Ishikawa (cell line): ENCODE measurements around the gene FAM184B.

Source experiments
- CEBPB ChIP-seq: IDR thresholded peaks from 2 replicates; pipeline ENCODE4 v1.6.1; 2012
- CREB1 ChIP-seq: IDR thresholded peaks from 2 replicates; pipeline ENCODE4 v1.6.1; 2012; ENCODE audit warnings: low read depth
- EGR1 ChIP-seq: IDR thresholded peaks from 2 replicates; pipeline ENCODE4 v1.6.1; 2012
- EP300 ChIP-seq: IDR thresholded peaks from 2 replicates; pipeline ENCODE4 v1.6.1; 2012; ENCODE audit warnings: borderline replicate concordance
- FOXM1 ChIP-seq: IDR thresholded peaks from 2 replicates; pipeline ENCODE4 v1.6.1; 2012; ENCODE audit warnings: low read depth, borderline replicate concordance
- MAX ChIP-seq: IDR thresholded peaks from 2 replicates; pipeline ENCODE4 v1.6.1; 2012
- NFIC ChIP-seq: IDR thresholded peaks from 2 replicates; pipeline ENCODE4 v1.6.1; 2012
- RAD21 ChIP-seq: IDR thresholded peaks from 2 replicates; pipeline ENCODE4 v1.6.1; 2012; ENCODE audit warnings: low read depth
- REST ChIP-seq: IDR thresholded peaks from 2 replicates; pipeline ENCODE4 v1.6.1; 2012; ENCODE audit warnings: low read depth, mild to moderate bottlenecking
- TAF1 ChIP-seq: IDR thresholded peaks from 2 replicates; pipeline ENCODE4 v1.6.1; 2012; ENCODE audit warnings: low read depth, mild to moderate bottlenecking
- TCF12 ChIP-seq: IDR thresholded peaks from 2 replicates; pipeline ENCODE4 v1.6.1; 2012; ENCODE audit warnings: low read depth
- TEAD4 ChIP-seq: IDR thresholded peaks from 2 replicates; pipeline ENCODE4 v1.6.1; 2012
- USF1 ChIP-seq: IDR thresholded peaks from 2 replicates; pipeline ENCODE4 v1.6.1; 2012
- YY1 ChIP-seq: IDR thresholded peaks from 2 replicates; pipeline ENCODE4 v1.6.1; 2012; ENCODE audit warnings: low read depth
- ZBTB7A ChIP-seq: IDR thresholded peaks from 2 replicates; pipeline ENCODE4 v1.6.1; 2012; ENCODE audit warnings: low read depth

Gene FAM184B

GRCh38 chr4:17812125-17812524 lies 30.7 kb upstream of the FAM184B start:
- TF ChIP-seq MAX (no peak), EP300 (no peak), FOXM1 (no peak), CEBPB (no peak), YY1 (no peak), EGR1 (no peak), ZBTB7A (no peak), TCF12 (no peak)

GRCh38 chr4:17811078-17811603 lies 29.7 kb upstream of the FAM184B start:
- no peak for TF ChIP-seq YY1
- 0 out of 2 replicates have a peak, but pooled peaks have one; percentile 8 for TF ChIP-seq TAF1

- TF ChIP-seq EGR1 (no peak), FOXM1 (peak; percentile 72; the same call in 1 of the 2 replicates), USF1 (no peak), CEBPB (no peak), CREB1 (peak; percentile 68; the same call in 1 of the 2 replicates), TEAD4 (no peak), MAX (peak; percentile 94), ZBTB7A (no peak), TCF12 (no peak), YY1 (0 out of 2 replicates have a peak, but pooled peaks have one; percentile 49), TAF1 (peak; percentile 82)
Measured at GRCh38 chr4:17810260-17811077, 29.0 kb upstream of the FAM184B start, which contains the start of the genes DCAF16 and NCAPG. TSS of gene DCAF16 (minus strand) at chr4:17810757. CDS start at chr4:17804141, 6,616 bp downstream. TSS of gene NCAPG (plus strand) at chr4:17810979. CDS start at chr4:17811078, 99 bp downstream.

- no peak for TF ChIP-seq FOXM1
- TF ChIP-seq TEAD4, result no peak
Measured at GRCh38 chr4:17809667-17810066, 28.2 kb upstream of the FAM184B start.

GRCh38 chr4:17807446-17807845 lies 26.0 kb upstream of the FAM184B start:
- TF ChIP-seq CEBPB (no peak), TEAD4 (no peak), EGR1 (no peak), MAX (no peak), EP300 (no peak), USF1 (no peak), NFIC (no peak), REST (no peak), FOXM1 (no peak)

- TF ChIP-seq EP300 (no peak), REST (no peak), TEAD4 (no peak), TAF1 (no peak), FOXM1 (no peak), NFIC (no peak), TCF12 (no peak), MAX (no peak), RAD21 (no peak), ZBTB7A (no peak)
Measured at GRCh38 chr4:17805580-17806155, 24.2 kb upstream of the FAM184B start.
